GM21423 (cell line): ENCODE measurements around the gene SMIM15.

Experiments used
- ATAC-seq: cut with Tn5 transposase; IDR thresholded peaks from one replicate; pipeline ENCODE4 v1.9.1; 2021; ENCODE audit warnings: mild to moderate bottlenecking, moderate library complexity; ENCODE audit not compliant: unreplicated experiment

SMIM15 gene

DNA sequence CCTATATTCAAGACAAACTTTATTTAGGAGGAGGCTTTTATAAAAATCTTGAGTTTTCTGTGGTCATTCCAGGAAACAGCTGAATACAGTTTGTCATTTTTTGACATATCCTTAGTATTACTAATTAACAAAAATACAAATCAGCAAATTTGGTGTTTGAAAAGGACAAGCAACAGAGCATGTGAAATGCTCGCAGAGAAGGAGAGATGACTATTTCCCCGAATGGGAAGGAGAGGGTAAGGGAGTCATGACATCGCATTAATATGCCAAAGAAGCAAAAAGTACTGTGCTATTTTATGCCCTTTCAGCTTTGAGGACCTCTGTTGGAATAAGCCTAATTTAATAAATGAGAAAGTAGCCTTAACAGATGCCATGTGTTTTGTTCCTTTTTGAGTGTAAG lies 1.8 kb downstream of the SMIM15 start:
- no peak for ATAC-seq

GRCh38 chr5:61159836-61160235 lies 2.4 kb downstream of the SMIM15 start:
- no peak for ATAC-seq

DNA sequence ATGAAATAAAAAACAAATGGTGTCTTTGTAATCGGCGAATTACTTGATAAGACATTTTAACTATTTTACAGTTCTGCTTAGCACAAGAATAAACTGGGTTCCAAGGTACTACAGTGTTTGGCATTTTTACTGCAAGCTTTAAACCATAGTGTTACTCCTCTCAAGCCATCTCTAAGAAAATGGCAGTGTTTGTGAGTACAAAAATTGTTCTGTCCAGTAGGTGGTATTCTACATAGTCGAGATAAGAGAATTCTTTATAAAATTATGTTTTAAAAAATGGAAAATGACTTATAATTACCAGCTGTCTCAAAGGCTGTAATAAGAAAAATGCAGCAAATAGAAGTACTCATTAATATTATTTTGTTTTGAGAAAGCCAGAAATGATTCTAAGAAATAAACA lies 3.2 kb downstream of the SMIM15 start:
- no peak for ATAC-seq

- ATAC-seq, result no peak
Measured at GRCh38 chr5:61151893-61152292, 10.4 kb downstream of the SMIM15 start.

GRCh38 chr5:61148515-61148914 lies 13.8 kb downstream of the SMIM15 start:
- ATAC-seq, result no peak

- ATAC-seq, result no peak
Measured at GRCh38 chr5:61142811-61143210, 19.5 kb downstream of the SMIM15 start.

- ATAC-seq, result no peak
Measured at GRCh38 chr5:61142391-61142790, 19.9 kb downstream of the SMIM15 start.

- no peak for ATAC-seq
Measured at GRCh38 chr5:61141801-61142200, 20.5 kb downstream of the SMIM15 start.

GRCh38 chr5:61139931-61140330 lies 22.3 kb downstream of the SMIM15 start:
- ATAC-seq, result no peak

- ATAC-seq, result no peak
Measured at GRCh38 chr5:61139094-61139873, 23.0 kb downstream of the SMIM15 start.

- ATAC-seq, result no peak
Measured at GRCh38 chr5:61137835-61138234, 24.4 kb downstream of the SMIM15 start.

DNA sequence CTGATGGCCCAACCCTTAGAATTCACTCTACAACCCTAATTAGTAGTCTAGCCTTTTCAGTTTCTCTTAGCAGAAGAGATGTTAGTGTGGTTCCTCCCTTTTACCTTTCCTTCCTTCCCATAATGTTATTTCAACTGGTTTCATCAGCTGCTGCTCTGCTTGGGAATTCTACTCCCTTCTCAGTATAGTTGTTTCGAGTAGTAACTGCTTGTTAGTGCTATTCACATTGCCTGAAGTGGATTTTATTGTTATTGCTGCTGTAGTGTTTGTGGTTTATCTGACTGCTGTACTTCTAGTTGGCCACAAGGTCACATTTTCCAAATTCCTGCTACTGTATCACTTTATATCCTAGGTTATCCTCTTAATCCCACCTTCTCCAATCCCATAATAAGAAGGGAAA lies 29.7 kb downstream of the SMIM15 start:
- ATAC-seq, result no peak

DNA sequence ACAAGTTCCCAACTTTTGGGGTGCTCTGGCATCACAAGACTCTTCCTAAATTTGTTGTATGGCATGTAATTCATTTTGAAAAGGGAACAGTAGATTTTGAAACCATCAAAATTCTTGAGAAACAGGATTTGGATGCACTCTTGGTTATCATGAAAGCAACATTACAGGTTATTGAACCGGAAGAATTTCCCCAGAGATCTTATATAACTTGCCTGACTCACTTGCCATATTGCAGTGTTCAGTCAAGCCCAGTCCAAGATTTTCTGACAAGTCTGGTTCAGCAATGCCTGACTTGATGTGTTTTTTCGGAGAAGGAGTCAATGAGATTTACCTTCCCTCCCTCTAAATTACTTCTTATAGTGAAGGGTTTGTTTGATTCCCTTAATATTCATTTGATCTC lies 32.0 kb downstream of the SMIM15 start:
- no peak for ATAC-seq

GRCh38 chr5:61123145-61123544 lies 39.1 kb downstream of the SMIM15 start:
- no peak for ATAC-seq

GRCh38 chr5:61120534-61120933 lies 41.7 kb downstream of the SMIM15 start:
- ATAC-seq, result no peak

DNA sequence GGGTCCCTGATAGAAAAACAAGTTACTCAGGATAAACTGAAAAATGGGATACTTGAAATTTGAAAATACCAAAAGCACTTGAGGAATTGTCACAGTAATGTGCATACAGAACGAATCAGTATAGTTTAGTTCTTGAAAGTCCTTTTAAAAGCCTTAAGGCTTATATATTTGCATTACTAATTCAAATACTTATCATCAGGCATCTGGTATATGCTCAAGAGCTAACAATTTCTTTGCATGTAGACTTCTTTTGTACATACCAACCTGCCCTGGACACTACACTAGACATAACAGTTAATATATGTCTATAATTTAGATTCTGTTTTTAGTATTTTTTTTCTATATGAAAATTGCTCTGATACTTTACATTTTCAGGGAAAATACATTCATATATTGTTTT lies 43.2 kb downstream of the SMIM15 start:
- ATAC-seq, result no peak

GRCh38 chr5:61115968-61116367 lies 46.3 kb downstream of the SMIM15 start:
- ATAC-seq, result peak; percentile 55

GRCh38 chr5:61114441-61114840 lies 47.8 kb downstream of the SMIM15 start:
- ATAC-seq, result no peak
